ENCODE results near the gene ADCYAP1R1. TPM values are rescaled to one million over a fixed set of nuclear protein-coding genes. Genes with fewer than 3 reads are reported as not detected.

Gene ADCYAP1R1
- total RNA-seq, 1 donor from 2014 or later, result 39.3 TPM

- Mint-ChIP-seq H3K4me1 (ENCODE audit: unreplicated experiment) (peaks cover 5% of the 10 kb centered on the region), H3K9me3 (ENCODE audit: unreplicated experiment) (no peaks in the 10 kb centered on the region), H3K36me3 (ENCODE audit: low read depth, unreplicated experiment) (no peaks in the 10 kb centered on the region), H3K27ac (ENCODE audit: unreplicated experiment) (no peak overlapping the region), H3K27me3 (ENCODE audit: unreplicated experiment) (peaks cover 1% of the 10 kb centered on the region), H3K4me3 (ENCODE audit: unreplicated experiment) (no peak overlapping the region)
- no peak for DNase-seq (ENCODE audit: low spot score)
- no peak for TF ChIP-seq CTCF (IDR thresholded peaks at IDR 0.05; ENCODE audit: unreplicated experiment)
These were observed 31.9 kb upstream of the ADCYAP1R1 start for GRCh38 chr7:31020161-31020560.

- H3K9me3 Mint-ChIP-seq (ENCODE audit: unreplicated experiment), result no peaks in the 10 kb centered on the region
- H3K4me3 Mint-ChIP-seq (ENCODE audit: unreplicated experiment), result no peak overlapping the region
- TF ChIP-seq CTCF (IDR thresholded peaks at IDR 0.05; ENCODE audit: unreplicated experiment), result no peak
- H3K27me3 Mint-ChIP-seq (ENCODE audit: unreplicated experiment), result peaks cover 1% of the 10 kb centered on the region
- H3K36me3 Mint-ChIP-seq (ENCODE audit: low read depth, unreplicated experiment), result no peaks in the 10 kb centered on the region
- H3K4me1 Mint-ChIP-seq (ENCODE audit: unreplicated experiment), result peaks cover 5% of the 10 kb centered on the region
- DNase-seq (ENCODE audit: low spot score), result no peak
- no peak overlapping the region for H3K27ac Mint-ChIP-seq (ENCODE audit: unreplicated experiment)
These were observed 31.5 kb upstream of the ADCYAP1R1 start for GRCh38 chr7:31020652-31021051.

GRCh38 chr7:31022117-31022516, 30.0 kb upstream of the ADCYAP1R1 start:
- Mint-ChIP-seq H3K9me3 (ENCODE audit: unreplicated experiment) (no peaks in the 10 kb centered on the region), H3K36me3 (ENCODE audit: low read depth, unreplicated experiment) (peaks cover 3% of the 10 kb centered on the region), H3K27me3 (ENCODE audit: unreplicated experiment) (peaks cover 1% of the 10 kb centered on the region), H3K4me3 (ENCODE audit: unreplicated experiment) (no peak overlapping the region), H3K27ac (ENCODE audit: unreplicated experiment) (no peak overlapping the region), H3K4me1 (ENCODE audit: unreplicated experiment) (peaks cover 5% of the 10 kb centered on the region)
- DNase-seq (ENCODE audit: low spot score), result no peak
- TF ChIP-seq CTCF (IDR thresholded peaks at IDR 0.05; ENCODE audit: unreplicated experiment), result no peak

- DNase-seq (ENCODE audit: low spot score), result no peak
- Mint-ChIP-seq H3K27ac (ENCODE audit: unreplicated experiment) (no peak overlapping the region), H3K27me3 (ENCODE audit: unreplicated experiment) (peaks cover 1% of the 10 kb centered on the region), H3K4me1 (ENCODE audit: unreplicated experiment) (peaks cover 5% of the 10 kb centered on the region), H3K36me3 (ENCODE audit: low read depth, unreplicated experiment) (peaks cover 3% of the 10 kb centered on the region), H3K4me3 (ENCODE audit: unreplicated experiment) (no peak overlapping the region), H3K9me3 (ENCODE audit: unreplicated experiment) (no peaks in the 10 kb centered on the region)
- no peak for TF ChIP-seq CTCF (IDR thresholded peaks at IDR 0.05; ENCODE audit: unreplicated experiment)
These were observed 29.4 kb upstream of the ADCYAP1R1 start for GRCh38 chr7:31022726-31023125.

GRCh38 chr7:31023877-31024276, 28.2 kb upstream of the ADCYAP1R1 start:
- no peak overlapping the region for H3K4me3 Mint-ChIP-seq (ENCODE audit: unreplicated experiment)
- H3K27ac Mint-ChIP-seq (ENCODE audit: unreplicated experiment), result no peak overlapping the region
- H3K36me3 Mint-ChIP-seq (ENCODE audit: low read depth, unreplicated experiment), result peaks cover 3% of the 10 kb centered on the region
- TF ChIP-seq CTCF (IDR thresholded peaks at IDR 0.05; ENCODE audit: unreplicated experiment), result no peak
- H3K4me1 Mint-ChIP-seq (ENCODE audit: unreplicated experiment), result peaks cover 5% of the 10 kb centered on the region
- DNase-seq (ENCODE audit: low spot score), result no peak
- peaks cover 1% of the 10 kb centered on the region for H3K27me3 Mint-ChIP-seq (ENCODE audit: unreplicated experiment)
- no peaks in the 10 kb centered on the region for H3K9me3 Mint-ChIP-seq (ENCODE audit: unreplicated experiment)

All from endothelial cell (in vitro differentiated cells).